DND-41 (cell line): ENCODE data around the gene MOGAT1.

Experiments used
- CTCF ChIP-seq: IDR thresholded peaks from 2 replicates; pipeline ENCODE4 v1.5.1; 2012; ENCODE audit warnings: borderline replicate concordance, low read length, moderate library complexity, mild to moderate bottlenecking; ENCODE audit not compliant: poor library complexity, severe bottlenecking; ENCODE audit errors: extremely low read depth
- EZH2 ChIP-seq: IDR thresholded peaks from 3 replicates; pipeline ENCODE4 v1.6.1; 2012; ENCODE audit warnings: borderline replicate concordance, low read depth, mild to moderate bottlenecking, moderate library complexity, low read length, inconsistent platforms; ENCODE audit not compliant: severe bottlenecking

GRCh38 chr2:222683805-222684204 lies 12.3 kb downstream of the MOGAT1 start:
- TF ChIP-seq EZH2 (no peak), CTCF (no peak)
